ENCODE measurements around the gene COL15A1.

DNA sequence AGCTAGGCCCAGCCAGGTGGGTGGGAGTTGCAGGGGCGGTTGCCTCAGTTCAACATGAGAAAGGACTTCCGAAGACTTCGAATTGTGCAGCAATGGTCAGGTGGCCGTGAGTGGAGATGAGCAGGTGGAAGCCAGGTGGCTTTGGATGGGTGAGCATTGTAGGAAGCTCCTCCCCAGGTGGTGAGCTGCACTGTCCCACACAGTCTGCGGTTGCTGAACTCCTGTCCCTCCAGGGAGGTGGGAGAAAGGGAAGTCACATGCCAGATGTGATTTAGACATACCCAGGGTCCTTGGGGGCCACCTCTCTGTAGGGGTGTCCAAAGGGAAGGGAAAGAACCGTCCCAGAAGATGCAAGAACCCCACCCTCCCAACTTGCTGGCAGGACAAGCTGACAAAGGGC lies 30.4 kb downstream of the COL15A1 start:
- TF ChIP-seq REST (IDR thresholded peaks at IDR 0.05; ENCODE audit: insufficient replicate concordance, low read depth) (no peak), GABPA (IDR thresholded peaks at IDR 0.05; ENCODE audit: low read depth) (no peak), POLR2AphosphoS5 (IDR thresholded peaks at IDR 0.05; ENCODE audit: low read depth) (no peak)
- TF ChIP-seq, protein P1, sequence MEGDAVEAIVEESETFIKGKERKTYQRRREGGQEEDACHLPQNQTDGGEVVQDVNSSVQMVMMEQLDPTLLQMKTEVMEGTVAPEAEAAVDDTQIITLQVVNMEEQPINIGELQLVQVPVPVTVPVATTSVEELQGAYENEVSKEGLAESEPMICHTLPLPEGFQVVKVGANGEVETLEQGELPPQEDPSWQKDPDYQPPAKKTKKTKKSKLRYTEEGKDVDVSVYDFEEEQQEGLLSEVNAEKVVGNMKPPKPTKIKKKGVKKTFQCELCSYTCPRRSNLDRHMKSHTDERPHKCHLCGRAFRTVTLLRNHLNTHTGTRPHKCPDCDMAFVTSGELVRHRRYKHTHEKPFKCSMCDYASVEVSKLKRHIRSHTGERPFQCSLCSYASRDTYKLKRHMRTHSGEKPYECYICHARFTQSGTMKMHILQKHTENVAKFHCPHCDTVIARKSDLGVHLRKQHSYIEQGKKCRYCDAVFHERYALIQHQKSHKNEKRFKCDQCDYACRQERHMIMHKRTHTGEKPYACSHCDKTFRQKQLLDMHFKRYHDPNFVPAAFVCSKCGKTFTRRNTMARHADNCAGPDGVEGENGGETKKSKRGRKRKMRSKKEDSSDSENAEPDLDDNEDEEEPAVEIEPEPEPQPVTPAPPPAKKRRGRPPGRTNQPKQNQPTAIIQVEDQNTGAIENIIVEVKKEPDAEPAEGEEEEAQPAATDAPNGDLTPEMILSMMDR (IDR thresholded peaks at IDR 0.05; ENCODE audit: insufficient read depth, low read length) = no peak
